IPS DF 19.7 (cell line): ENCODE data around the gene ACP3.
"Not testable (repeated sequence)": the region's sequence is repeated elsewhere in the genome, so short reads cannot be mapped to it uniquely, and the experiment has no call there.

Experiments
- DNase-seq: peaks from one replicate; pipeline ENCODE4 v3.0.0-alpha.2; 2013; ENCODE audit warnings: low read depth, low spot score

Gene ACP3, protein sequence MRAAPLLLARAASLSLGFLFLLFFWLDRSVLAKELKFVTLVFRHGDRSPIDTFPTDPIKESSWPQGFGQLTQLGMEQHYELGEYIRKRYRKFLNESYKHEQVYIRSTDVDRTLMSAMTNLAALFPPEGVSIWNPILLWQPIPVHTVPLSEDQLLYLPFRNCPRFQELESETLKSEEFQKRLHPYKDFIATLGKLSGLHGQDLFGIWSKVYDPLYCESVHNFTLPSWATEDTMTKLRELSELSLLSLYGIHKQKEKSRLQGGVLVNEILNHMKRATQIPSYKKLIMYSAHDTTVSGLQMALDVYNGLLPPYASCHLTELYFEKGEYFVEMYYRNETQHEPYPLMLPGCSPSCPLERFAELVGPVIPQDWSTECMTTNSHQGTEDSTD

DNA sequence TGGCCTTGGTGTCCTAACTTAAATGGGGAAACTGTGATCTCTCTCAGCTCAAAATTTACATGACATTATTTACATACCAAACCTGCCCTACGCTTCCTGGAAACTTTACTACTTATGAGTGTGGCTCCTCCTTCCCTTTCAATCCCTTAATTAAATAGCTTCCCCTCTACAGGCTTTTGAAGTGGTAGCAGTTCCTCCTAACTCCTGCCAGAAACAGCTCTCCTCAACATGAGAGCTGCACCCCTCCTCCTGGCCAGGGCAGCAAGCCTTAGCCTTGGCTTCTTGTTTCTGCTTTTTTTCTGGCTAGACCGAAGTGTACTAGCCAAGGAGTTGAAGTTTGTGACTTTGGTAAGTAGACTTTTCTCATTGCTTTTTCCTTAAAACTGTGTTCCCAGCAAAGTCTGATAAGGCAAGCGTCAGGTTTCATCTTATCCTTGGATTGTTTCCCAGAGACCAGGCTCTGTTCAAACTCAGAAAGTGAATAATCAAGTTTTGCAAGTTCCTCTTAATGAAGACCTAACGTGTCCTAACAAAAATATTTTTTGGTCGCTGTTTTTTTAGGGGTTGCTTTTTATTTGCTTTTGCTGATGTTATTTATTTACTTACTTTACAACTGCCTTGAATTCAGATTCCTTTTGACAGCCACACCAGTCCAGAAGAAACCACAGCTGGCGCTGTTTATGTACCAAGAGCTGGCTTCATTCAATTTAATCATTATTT, at the start of gene ACP3:
TSS of gene ACP3 (plus strand) at position 179 of the 720 bp plus-strand sequence. CDS start at position 229, 50 bp downstream.
- DNase-seq, result peak; percentile 30

DNA sequence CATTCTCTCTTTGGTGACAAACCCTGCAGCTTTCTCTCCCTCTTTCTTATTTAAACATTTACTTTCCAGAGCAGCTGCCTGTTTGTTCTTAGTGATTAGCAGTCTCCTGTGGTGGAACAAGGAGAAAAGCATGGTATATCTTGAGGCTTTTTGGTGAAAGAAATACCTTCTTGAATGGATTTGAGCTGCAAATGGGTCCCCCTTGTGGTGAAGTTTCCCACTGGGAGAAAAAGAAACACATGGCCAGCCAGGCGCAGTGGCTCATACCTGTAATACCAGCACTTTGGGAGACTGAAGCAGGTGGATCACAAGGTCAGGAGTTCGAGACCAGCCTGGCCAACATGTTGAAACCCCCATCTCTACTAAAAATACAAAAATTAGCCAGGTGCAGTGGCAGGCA, 48.3 kb upstream of the ACP3 start:
- peak; percentile 71 for DNase-seq

DNA sequence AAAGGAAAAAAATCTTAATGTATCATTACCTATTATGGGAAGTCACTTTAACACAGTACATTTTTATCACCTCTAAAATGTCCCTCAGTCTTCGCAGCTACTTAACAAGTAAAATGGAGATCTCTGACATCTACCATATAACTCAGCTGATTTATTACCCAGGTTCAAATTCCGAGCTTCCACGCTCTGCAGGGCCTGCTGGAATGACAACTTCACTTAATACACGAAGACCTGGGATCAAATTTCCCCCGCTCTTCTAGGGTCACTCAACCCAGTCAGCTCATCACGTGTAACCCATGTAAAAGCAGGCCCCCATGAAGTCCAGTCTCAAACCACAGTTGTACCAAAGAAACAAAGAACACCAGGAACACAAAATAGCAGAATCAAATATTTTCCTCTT, 44.2 kb upstream of the ACP3 start:
- DNase-seq, result no peak

DNA sequence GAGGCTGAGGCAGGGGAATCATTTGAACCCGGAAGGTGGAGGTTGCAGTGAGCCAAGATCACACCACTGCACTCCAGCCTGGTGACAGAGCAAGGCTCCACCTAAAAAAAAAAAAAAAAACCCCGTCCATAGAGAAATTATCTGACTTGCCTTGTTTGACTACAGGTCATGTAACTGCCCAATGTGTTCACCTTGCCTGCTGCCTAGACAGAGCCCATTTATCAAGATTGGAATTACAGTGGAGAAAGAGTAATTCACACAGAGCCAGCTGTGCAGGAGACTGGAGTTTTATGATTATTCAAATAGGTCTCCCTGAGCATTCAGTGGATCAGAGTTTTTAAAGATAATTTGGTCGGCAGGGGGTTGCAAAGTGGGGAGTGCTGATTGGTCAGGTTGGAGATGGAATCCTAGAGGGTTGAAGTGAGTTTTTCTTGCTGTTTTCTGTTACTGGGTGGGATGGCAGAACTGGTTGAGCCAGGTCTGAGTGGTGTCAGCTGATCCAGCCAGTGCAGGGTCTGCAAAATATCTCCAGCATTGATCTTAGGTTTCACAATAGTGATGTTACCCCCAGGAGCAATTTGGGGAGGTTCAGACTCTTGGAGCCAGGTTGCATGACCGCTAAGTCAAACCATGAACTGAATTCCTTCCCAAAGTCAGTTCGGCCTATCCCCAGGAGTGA, 40.8 kb upstream of the ACP3 start:
- DNase-seq, result no peak

DNA sequence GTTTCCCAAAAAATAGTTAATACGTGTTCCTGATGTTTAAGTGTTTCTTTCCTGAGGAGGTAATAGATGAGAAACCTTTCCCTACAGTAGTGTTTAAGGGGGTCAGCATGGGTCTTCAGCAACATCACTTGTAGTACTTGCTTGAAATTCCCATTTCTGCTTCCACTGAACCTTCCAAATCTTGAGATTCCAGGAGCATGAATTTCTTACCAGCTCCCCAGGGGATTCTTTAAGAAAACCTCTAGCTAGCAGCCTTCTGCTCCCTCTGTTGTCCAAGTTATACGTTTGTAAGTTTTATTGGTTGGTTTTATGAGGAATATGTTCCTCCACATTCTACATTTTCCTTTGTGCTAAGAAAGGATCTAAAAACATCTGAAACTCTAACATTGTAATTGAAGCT, 38.2 kb upstream of the ACP3 start:
- DNase-seq, result no peak

DNA sequence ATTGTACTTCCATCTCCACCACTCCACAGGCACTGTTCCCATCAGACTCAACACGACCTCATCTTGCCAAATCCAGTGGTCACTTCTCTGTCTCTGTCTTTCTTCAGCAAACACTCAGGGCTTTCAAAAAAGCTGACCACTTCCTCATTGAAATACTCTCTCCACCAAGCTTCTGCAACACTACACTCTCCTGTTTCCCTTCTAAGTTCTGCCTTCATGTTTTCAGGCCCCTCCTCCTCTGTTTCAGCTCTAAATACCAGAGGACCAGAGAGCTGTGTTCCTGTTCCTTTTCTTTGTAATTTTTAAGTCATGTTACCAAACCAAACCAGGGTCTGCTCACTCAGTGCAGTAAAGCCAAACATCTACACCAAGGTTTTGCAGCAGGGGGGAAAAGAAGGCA, 33.8 kb upstream of the ACP3 start:
- DNase-seq, result no peak

DNA sequence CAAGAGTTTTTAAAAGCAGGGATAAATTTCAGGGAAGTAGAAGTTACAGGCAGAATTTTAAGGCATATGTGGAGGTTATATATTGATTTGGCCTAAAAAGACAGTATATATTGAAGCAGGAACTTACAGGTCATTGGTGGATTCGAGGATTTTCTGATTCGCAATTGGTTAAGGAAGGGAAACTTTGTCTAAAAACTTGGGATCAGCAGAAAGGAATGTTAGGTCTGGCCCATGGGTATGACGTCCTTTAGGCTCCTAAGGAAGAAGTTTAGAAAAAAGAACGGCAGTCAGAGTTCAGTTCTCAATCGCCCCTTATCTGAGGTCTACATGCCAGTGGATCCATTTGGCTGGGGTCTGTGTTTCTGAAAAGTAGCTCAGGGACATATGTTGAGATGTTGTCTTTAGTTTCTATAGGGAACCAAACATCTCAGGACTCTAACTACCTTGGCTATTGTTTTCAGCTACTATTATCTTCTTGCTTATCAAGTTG, 33.2 kb upstream of the ACP3 start:
- DNase-seq, result no peak

DNA sequence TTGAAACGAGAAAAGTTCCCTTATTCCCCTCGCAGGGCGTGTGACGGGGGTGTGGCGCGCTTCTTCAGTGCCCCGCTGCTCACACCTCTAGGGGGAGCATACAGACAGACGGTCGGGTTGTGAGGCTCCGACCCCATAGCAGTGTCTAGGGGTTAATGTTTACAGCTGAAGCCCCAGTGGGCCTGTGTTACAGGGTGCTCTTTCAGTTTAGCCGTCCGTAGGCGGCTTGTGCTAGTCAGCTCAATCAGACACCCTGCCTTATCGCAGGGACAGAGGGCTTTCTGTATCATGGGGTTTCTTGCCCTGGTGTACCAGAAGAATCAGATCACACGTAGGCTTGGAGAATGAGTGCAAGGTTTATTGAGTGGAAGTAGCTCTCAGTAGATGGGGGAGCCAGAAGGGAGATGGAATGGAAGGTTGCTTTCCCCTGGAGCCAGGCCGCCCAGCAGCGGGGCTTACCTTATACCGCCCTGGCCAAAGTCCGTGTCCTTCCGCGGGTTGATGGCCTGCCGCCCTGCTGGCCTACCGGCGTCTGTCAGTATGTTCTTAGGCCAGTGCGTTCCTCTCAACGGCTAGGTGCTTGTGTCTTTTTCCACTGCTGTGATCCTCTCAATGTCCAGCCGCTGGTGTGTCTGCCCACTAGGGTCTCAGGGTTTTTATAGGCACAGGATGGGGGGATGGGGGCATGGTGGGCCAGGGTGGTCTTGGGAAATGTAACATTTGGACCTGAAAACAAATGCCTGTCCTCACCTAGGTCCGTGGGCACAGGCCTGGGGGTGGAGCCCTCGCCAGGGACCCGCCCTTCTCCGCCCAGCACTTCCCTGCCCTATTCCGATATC, 32.2 kb upstream of the ACP3 start:
- DNase-seq, result no peak

DNA sequence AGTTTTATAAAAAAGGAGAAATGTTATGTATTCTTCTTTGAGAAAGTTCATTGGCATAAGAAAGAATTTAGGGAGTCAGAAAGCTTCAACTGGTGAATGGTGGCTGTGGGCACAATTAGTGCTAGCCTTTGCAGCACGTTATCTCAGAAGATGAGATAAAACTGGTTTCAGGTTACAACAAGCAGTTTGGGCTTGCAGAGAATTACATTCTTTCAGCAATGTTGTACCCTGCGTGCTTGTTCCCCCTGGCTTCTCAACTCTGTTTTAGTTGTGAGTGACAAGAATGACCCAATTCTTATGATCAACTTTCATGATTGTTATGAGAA, 31.6 kb upstream of the ACP3 start:
- DNase-seq, result no peak

DNA sequence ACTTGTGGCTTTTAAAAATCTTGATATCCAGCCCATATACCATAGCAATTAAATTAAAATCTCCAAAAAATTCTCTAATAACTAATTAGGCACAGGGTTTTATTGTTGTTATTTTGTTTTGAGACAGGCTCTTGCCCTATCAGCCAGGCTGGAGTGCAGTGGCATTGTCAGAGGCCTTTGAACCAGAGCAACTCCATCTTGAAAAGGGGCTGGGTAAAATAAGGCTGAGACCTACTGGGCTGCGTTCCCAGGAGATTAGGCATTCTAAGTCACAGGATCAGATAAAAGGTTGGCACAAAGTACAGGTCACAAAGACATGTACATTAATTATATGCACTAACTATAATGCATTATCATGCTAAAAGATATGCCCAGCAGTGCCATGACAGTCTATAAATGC, 31.2 kb upstream of the ACP3 start:
- DNase-seq, result no peak

DNA sequence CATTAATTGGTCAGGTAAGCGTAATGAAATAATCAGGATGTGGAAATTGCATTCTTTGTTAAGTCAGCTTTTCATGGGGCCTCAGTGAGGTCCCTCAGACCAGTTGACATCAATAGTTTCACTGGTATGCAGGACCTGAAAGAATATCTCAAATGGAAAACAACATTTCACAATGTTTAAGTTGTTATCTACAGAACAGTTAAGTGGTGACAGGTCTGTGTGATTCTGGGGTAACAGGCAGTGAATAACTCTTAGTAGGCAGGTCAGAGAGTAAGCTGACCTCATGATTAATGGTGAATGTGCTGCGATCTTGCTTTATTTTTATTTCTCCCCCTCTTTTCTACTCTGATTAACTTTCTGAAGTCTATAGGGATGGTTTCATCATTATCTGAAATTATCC, 28.9 kb upstream of the ACP3 start:
- DNase-seq, result no peak

DNA sequence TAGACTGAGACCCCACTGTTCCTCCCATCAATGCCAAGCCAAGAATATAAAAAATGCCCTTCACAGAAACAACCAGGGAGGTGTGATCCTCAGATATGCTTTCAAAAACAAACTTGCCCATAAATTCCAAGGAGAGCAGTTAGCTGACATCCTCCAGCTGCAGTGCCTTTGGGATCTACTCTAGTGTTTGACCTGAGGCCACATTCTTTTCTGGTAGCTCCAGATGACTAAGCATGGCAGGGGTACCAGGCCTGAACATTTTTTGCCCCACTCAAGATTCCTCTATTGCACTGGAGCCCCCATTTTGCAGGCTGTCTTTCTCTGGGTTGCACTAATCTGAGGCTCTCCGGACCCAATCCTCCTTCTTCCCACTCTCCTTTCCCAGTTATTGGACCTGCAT, 27.9 kb upstream of the ACP3 start:
- DNase-seq, result no peak

DNA sequence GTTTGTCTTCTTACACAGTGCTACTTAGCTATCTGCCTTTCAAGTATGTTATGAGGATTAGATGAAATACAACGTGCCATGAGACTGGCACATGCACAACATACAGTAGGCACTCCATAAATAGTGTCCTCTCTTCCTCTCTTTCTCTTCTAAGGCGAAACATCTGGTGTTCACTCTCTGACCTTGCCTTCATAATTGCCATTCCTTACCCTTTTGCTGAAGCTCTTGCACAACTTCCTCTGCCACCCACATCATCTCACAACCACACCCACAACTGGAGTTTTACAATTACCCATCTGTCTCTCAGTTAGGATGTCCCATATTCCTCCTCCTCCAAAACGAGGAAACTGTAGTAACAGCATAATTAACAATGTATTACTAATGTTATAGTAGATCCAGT, 26.4 kb upstream of the ACP3 start:
- DNase-seq, result no peak

DNA sequence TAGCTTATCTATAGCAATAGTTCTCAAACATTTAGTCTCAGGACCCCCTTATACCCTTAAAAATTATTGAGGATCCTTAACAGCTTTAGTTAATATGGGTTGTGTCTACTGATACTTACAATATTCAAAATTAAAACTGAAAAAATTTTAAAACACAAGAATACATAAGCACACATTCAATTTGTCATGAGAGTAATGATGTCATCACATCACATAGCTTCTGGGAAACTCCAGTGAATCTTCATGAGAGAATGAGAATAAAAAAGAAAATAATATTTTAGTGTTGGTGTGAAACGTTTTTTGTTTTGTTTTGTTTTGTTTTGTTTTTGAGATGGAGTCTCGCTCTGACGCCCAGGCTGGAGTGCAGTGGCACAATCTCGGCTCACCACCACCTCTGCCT, 25.2 kb upstream of the ACP3 start:
- no peak for DNase-seq

DNA sequence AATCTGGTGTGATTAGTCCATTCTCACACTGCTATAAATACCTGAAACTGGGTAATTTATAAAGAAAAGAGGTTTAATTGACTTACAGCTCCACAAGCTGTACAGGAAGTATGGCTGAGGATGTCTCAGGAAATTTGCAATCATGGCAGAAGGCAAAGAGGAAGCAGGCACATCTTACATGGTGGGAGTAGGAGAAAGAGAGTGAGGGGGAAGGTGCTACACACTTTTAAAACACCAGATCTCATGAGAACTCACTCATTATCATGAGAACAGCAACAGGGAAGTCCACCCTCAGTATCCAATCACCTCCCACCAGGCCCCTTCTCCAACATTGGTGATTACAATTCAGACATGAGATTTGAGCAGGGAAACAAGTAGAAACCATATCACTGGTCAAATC, 24.0 kb upstream of the ACP3 start:
- DNase-seq, result no peak

DNA sequence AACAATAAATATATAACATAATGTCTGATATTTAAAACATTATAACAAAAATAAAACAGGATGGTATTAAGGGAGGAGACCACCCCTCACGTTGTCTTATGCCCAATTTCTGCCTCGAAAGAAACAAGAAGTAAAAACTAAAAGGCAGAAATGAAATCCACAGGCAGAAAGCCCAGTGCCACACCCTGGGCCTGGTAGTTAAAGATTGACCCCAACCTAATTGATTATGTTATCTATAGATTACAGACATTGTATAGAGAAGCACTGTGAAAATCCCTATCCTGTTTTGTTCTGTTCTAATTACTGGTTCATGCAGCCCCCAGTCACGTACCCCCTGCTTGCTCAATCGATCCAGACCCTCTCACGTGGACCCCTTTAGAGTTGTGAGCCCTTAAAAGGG, 22.3 kb upstream of the ACP3 start:
- no peak for DNase-seq

DNA sequence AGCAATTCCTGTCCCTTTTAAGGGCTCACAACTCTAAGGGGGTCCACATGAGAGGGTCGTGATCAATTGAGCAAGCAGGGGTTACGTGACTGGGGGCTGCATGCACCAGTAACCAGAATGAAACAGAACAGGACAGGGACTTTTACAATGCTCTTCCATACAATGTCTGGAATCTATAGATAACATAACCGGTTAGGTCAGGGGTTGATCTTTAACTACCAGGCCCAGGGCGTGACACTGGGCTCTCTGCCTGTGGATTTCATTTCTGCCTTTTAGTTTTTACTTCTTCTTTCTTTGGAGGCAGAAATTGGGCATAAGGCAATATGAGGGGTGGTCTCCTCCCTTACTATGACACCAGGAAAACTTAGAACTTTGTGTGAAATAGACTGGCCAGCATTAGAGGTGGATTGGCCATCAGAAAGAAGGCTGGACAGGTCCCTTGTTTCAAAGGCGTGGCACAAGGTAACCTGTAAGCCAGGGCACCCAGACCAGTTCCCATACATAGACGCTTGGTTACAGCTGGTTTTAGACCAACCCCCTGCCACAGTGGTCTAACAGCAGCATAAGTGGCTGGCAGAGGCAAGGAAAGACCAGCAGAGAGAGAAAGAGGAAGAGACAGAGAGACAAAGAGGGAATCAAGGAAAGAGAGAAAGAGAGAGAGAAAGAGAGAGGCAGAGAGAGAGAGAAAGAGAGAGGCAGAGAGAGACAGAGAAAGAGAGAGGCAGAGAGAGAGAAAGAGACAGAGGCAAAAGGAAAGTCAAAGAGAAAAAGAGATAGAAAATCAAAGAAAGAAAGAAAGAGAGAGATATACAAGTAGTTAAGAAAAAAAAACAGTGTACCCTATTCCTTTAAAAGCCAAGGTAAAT, 13.6 kb upstream of the ACP3 start:
- not testable (repeated sequence) for DNase-seq

DNA sequence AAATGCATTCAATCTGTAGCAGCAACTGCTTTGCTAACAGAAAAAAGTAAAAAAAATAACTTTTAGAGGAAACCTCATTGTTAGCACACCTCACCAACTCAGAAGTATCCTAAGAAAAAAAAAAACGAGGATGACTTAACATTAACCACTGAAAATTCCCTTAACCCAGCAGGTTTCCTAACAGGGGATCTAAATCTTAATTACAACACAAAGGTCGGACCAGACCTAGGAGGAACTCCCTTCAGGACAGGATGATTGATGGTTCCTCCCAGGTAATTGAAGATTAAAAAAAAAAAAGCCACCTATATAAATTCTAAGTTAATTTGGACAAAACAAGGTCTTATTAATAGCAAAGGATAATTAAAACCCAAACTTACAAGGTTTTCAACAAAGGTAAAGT, 12.9 kb upstream of the ACP3 start:
- not testable (repeated sequence) for DNase-seq

DNA sequence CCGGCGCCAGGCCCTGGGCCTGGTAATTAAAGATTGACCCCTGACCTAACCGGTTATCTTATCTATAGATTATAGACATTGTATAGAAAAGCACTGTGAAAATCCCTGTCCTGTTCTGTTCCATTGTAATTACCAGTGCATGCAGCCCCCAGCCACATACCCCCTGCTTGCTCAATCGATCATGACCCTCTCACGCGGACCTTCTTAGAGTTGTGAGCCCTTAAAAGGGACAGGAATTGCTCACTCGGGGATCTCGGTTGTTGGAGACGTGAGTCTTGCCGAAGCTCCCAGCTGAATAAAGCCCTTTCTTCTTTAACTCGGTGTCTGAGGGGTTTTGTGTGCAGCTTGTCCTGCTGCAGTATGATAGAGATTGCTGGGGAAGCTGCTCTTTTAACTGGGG, 7.2 kb upstream of the ACP3 start:
- not testable (repeated sequence) for DNase-seq

DNA sequence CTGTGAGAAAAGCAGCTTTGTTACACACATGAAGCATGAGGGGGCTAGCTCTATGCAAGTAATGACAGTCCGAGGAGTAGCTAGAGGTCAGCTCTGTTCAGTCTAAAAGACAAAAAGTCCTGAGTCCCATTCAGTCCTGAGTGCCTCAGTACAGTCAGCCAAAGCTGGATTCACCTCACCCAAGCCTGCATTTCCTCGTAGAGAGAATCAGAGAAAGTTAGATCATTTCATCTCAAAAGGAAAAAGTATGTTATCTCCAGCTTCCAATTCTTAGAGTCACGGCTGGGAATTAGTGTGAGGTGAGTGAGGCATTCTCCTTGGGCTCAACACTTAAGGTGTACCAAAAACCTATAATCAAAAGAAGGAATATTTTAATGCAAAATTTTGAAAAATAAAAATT, 5.9 kb upstream of the ACP3 start:
- DNase-seq, result no peak

DNA sequence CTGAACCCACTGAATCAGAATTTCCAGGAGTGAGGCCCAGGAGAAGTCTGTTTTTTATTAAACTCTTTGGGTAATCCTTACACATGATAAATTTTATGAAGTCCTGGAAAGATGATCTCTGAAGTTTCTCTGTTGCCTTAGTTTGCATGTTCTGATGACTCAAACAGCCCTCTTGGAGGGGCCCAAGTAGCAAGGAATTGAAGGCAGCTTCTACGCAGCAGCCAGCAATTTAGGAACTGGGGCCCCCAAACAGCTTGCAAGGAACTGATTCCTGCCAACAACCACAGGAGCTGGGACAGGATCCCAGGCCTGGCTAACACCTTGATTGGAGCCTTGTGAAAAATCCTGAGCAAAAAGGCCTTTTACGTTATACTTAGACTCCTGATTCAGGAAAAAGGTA, 5.4 kb upstream of the ACP3 start:
- no peak for DNase-seq
